Endothelial cell of umbilical vein (primary cell): ENCODE measurements around the gene CACHD1. TPM values are rescaled to one million over a fixed set of nuclear protein-coding genes. Genes with fewer than 3 reads are reported as not detected.

ENCODE experiments used
- BruUV-seq: library from RNA; stranded (reverse); fragments of 400-500 nt; replicated peaks from 2 replicates; lab custom pipeline; 2021; lab: Mats Ljungman, UMichigan
- CTCF ChIA-PET: fragments of 300-600, 350-600 bp; sonication (Branson Sonifier 250); formaldehyde crosslinking; loops from one replicate; lab custom pipeline; 2021; ENCODE audit warnings: antibody characterized with exemption, inconsistent platforms; lab: Charles Lee
- POLR2A ChIA-PET: fragments of 300-600, 350-600 bp; sonication (Branson Sonifier 250); formaldehyde crosslinking; loops from one replicate; lab custom pipeline; 2021; ENCODE audit warnings: antibody characterized with exemption, inconsistent platforms; lab: Charles Lee
- DNase-seq: peaks from one replicate; pipeline ENCODE4 v3.0.0-alpha.2; 2011; ENCODE audit warnings: low read depth, low spot score
- FAIRE-seq: peaks from 2 replicates; lab custom pipeline; 2011; peaks lifted over from hg19 to GRCh38; lab: Jason Lieb, UNC
- H2AFZ ChIP-seq: 2 replicates; pipeline ENCODE4 v1.6.0; 2012; ENCODE audit warnings: low read depth, low read length, control low read depth, inconsistent platforms
- H3K27ac ChIP-seq: 2 replicates; pipeline ENCODE4 v1.5.1; 2011; ENCODE audit warnings: low read depth, mild to moderate bottlenecking, control low read depth, low read length, moderate library complexity; ENCODE audit not compliant: insufficient read depth
- H3K27me3 ChIP-seq, 2 experiments: 2 replicates each; pipeline versions ENCODE4 v1.6.0 to v1.6.1; 2011; ENCODE audit warnings: low read length in 2 of 2, mixed read lengths in 1 of 2; ENCODE audit not compliant: control insufficient read depth in 2 of 2, insufficient read depth in 2 of 2
- H3K36me3 ChIP-seq, 2 experiments: 2 replicates in 1 of 2; 3 replicates in 1 of 2; pipeline ENCODE4 v1.5.1; 2011; ENCODE audit warnings: low read length in 2 of 2, mild to moderate bottlenecking in 1 of 2, moderate library complexity in 1 of 2; ENCODE audit not compliant: control insufficient read depth in 2 of 2, insufficient read depth in 2 of 2; ENCODE audit errors: extremely low read depth in 1 of 2
- H3K4me1 ChIP-seq: 3 replicates; pipeline ENCODE4 v1.5.1; 2011; ENCODE audit warnings: mild to moderate bottlenecking, low read length; ENCODE audit not compliant: control insufficient read depth, insufficient read depth; ENCODE audit errors: extremely low read depth
- H3K4me2 ChIP-seq: 2 replicates; pipeline ENCODE4 v1.6.1; 2011; ENCODE audit warnings: low read length, control low read depth, mixed read lengths; ENCODE audit not compliant: insufficient read depth
- H3K4me3 ChIP-seq, 3 experiments: fragments of 200-600 bp in 1 of 3; sonication (generic), shearing (Covaris generic) in 1 of 3; replicated peaks in 1 of 3; 2 replicates each; pipeline ENCODE4 v1.5.1; 2011 to 2016; ENCODE audit warnings: control low read depth in 3 of 3, low read length in 3 of 3, mild to moderate bottlenecking in 2 of 3, inconsistent platforms in 1 of 3, low read depth in 1 of 3, moderate library complexity in 1 of 3; ENCODE audit not compliant: insufficient read depth in 1 of 3
- H3K79me2 ChIP-seq: 2 replicates; pipeline ENCODE4 v1.6.0; 2012; ENCODE audit warnings: low read length, inconsistent platforms; ENCODE audit not compliant: control insufficient read depth, insufficient read depth
- H3K9ac ChIP-seq: replicated peaks from 2 replicates; pipeline ENCODE3; 2011; ENCODE audit warnings: low read length, control low read depth; ENCODE audit not compliant: insufficient read depth; ENCODE audit errors: extremely low read depth
- H3K9me1 ChIP-seq: replicated peaks from 3 replicates; pipeline ENCODE4 v1.6.0; 2011; ENCODE audit warnings: mild to moderate bottlenecking, low read length; ENCODE audit not compliant: control insufficient read depth, insufficient read depth; ENCODE audit errors: extremely low read depth
- H3K9me3 ChIP-seq: replicated peaks from 2 replicates; pipeline ENCODE4 v1.5.1; 2012; ENCODE audit warnings: low read length, inconsistent platforms; ENCODE audit not compliant: control insufficient read depth, insufficient read depth
- H4K20me1 ChIP-seq: replicated peaks from 2 replicates; pipeline ENCODE3; 2011; ENCODE audit warnings: mild to moderate bottlenecking, low read length; ENCODE audit not compliant: control insufficient read depth, insufficient read depth; ENCODE audit errors: extremely low read depth
- EZH2 ChIP-seq: IDR thresholded peaks from 2 replicates; pipeline ENCODE4 v1.6.1; 2012; ENCODE audit warnings: borderline replicate concordance, low read depth, mild to moderate bottlenecking, moderate library complexity, low read length, inconsistent platforms; ENCODE audit not compliant: severe bottlenecking
- FOS ChIP-seq: IDR thresholded peaks from 2 replicates; pipeline ENCODE4 v1.6.1; 2011; ENCODE audit warnings: mild to moderate bottlenecking, low read length, moderate library complexity, borderline replicate concordance; ENCODE audit not compliant: insufficient read depth
- GATA2 ChIP-seq: IDR thresholded peaks from 2 replicates; pipeline ENCODE4 v1.7.0; 2011; ENCODE audit warnings: low read depth, mild to moderate bottlenecking, moderate library complexity, mixed read lengths, low read length; ENCODE audit not compliant: insufficient read length, insufficient read depth
- JUN ChIP-seq: IDR thresholded peaks from 2 replicates; pipeline ENCODE4 v1.6.1; 2011; ENCODE audit warnings: borderline replicate concordance, low read depth; ENCODE audit not compliant: insufficient read length, insufficient read depth
- MYC ChIP-seq: IDR thresholded peaks from one replicate; pipeline ENCODE4 v1.6.1; 2011; ENCODE audit warnings: mild to moderate bottlenecking, low read depth, low read length
- POLR2A ChIP-seq: IDR thresholded peaks from 2 replicates; pipeline ENCODE4 v1.6.1; 2012; ENCODE audit warnings: low read depth, mild to moderate bottlenecking, control low read depth, low read length
- POLR2AphosphoS5 ChIP-seq: IDR thresholded peaks from 2 replicates; pipeline ENCODE4 v1.6.1; 2012; ENCODE audit warnings: low read depth, mild to moderate bottlenecking, control low read depth, low read length, moderate library complexity; ENCODE audit not compliant: insufficient read depth
- dilution Hi-C: fragments of 300-500 bp; cut with MboI; formaldehyde crosslinking; loops from one replicate; pipeline ENCODE4 v1.15.0; 2019; ENCODE audit warnings: low sequenced_read_pairs; ENCODE audit not compliant: extremely low pct_ligation_motif_present
- intact Hi-C: fragments of 100-400 bp; cut with micrococcal nuclease; formaldehyde crosslinking; loops from one replicate; pipeline ENCODE4 v1.10.0; 2022
- polyA plus RNA-seq, 4 experiments: library from polyadenylated mRNA; depleted of rRNA in 3 of 4; stranded (reverse) in 3 of 4; unstranded in 1 of 4; fragments of >200 nt; gene quantifications; 2 replicates each; pipeline versions ENCODE4 v1.2.1 to v1.2.3, GENCODE V29; 2011 to 2012; ENCODE audit warnings: missing spikeins in 1 of 4
- total RNA-seq: library from RNA; stranded (reverse); gene quantifications from 2 replicates; pipeline ENCODE4 v1.2.3, GENCODE V29; 2021
- TF ChIP-seq, protein P1 (sequence below), 2 donors: IDR thresholded peaks; 1 replicate in 1 of 2; 2 replicates in 1 of 2; pipeline ENCODE4 v1.5.1; 2011; ENCODE audit warnings: low read length in 2 of 2, mild to moderate bottlenecking in 2 of 2, moderate library complexity in 2 of 2, control low read depth in 1 of 2, inconsistent platforms in 1 of 2, low read depth in 1 of 2; ENCODE audit not compliant: insufficient read depth in 1 of 2; ENCODE audit errors: extremely low read depth in 1 of 2
- TF ChIP-seq, protein P2 (sequence below): IDR thresholded peaks from 2 replicates; pipeline ENCODE4 v1.6.1; 2011; ENCODE audit not compliant: insufficient read depth, insufficient read length

Gene CACHD1
- total and polyA plus RNA-seq, 2 donors (not counting 3 experiments of a cell fraction or from before 2014, with no cell fraction given), result 3.6 to 9.3 TPM

DNA sequence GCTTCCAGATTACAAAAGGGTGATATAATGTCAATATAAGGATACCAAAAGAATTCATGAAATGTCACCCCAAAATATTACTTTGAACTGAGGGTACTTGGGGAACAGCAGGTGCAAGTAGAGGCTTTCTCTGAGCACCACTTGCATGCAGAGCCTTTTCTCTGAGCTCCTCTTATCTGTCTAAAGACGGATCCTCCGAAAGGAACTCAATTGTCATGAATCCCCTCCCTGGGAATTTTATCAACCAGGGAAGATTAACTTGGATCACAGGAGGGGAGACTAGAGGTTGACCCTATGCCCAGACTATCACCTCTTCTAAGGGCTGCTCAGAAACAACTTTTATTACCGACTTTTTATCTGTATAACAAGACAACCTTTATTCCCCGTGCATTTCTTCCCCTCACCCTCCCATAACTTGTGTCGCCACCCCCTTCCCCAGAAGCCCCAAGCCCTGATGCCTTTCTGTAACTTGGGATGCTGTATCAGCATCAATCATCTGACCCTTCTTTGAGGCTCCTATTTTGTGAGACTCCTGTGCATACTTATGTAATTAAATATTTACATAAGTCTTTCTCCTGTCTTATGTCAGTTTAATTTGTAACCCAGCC lies 94.1 kb downstream of the CACHD1 start:
- H3K9me1 ChIP-seq, result no peaks in the 10 kb centered on the region
- H2AFZ ChIP-seq, result no peak overlapping the region
- H3K9me3 ChIP-seq, result no peaks in the 10 kb centered on the region
- no peaks in the 10 kb centered on the region for H3K27me3 ChIP-seq
- no peaks in the 10 kb centered on the region for H3K4me1 ChIP-seq
- H3K9ac ChIP-seq, result no peak overlapping the region
- TF ChIP-seq FOS (no peak), POLR2AphosphoS5 (no peak), POLR2A (no peak), GATA2 (no peak), JUN (no peak), EZH2 (no peak), MYC (no peak)
- TF ChIP-seq, protein P1, sequence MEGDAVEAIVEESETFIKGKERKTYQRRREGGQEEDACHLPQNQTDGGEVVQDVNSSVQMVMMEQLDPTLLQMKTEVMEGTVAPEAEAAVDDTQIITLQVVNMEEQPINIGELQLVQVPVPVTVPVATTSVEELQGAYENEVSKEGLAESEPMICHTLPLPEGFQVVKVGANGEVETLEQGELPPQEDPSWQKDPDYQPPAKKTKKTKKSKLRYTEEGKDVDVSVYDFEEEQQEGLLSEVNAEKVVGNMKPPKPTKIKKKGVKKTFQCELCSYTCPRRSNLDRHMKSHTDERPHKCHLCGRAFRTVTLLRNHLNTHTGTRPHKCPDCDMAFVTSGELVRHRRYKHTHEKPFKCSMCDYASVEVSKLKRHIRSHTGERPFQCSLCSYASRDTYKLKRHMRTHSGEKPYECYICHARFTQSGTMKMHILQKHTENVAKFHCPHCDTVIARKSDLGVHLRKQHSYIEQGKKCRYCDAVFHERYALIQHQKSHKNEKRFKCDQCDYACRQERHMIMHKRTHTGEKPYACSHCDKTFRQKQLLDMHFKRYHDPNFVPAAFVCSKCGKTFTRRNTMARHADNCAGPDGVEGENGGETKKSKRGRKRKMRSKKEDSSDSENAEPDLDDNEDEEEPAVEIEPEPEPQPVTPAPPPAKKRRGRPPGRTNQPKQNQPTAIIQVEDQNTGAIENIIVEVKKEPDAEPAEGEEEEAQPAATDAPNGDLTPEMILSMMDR (IDR thresholded peaks at IDR 0.05; ENCODE audit: extremely low read depth in 1 of 2, insufficient read depth in 1 of 2, low read depth in 1 of 2, low read length in 2 of 2), result no peak
- TF ChIP-seq, protein P2, sequence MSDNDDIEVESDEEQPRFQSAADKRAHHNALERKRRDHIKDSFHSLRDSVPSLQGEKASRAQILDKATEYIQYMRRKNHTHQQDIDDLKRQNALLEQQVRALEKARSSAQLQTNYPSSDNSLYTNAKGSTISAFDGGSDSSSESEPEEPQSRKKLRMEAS, result no peak
- CTCF ChIA-PET, result interaction anchor here (0.8 to 0.9 kb wide), 2 partner anchors 9 to 15 kb away, joined by 3 read pairs; no protein-coding TSS in a partner anchor
- H4K20me1 ChIP-seq, result no peaks in the 10 kb centered on the region
- H3K36me3 ChIP-seq, result no peaks in the 10 kb centered on the region
- no TSS peak for BruUV-seq
- POLR2A ChIA-PET, result no interaction called here
- DNase-seq (no peak), FAIRE-seq (no peak)
- intact Hi-C loops, result no loop called here
- dilution Hi-C loops, result no loop called here
- H3K4me2 ChIP-seq, result no peak overlapping the region
- H3K79me2 ChIP-seq, result no peaks in the 10 kb centered on the region
- H3K27ac ChIP-seq, result no peak overlapping the region
- no peak overlapping the region for H3K4me3 ChIP-seq
